ENCODE measurements around the gene AUTS2. TPM values are rescaled to one million over a fixed set of nuclear protein-coding genes. Genes with fewer than 3 reads are reported as not detected.

The AUTS2 gene
- polyA plus RNA-seq, 3 donors: 0.08 to 0.35 TPM; not detected in 1

- H4K20me1 ChIP-seq (ENCODE audit: insufficient read depth, low read length): no peaks in the 10 kb centered on the region
- no peak overlapping the region for H3K4me3 ChIP-seq (replicated peaks in 1 of 3; ENCODE audit: low read depth in 2 of 3, low read length in 3 of 3)
- H3K27me3 ChIP-seq (ENCODE audit: control insufficient read depth in 2 of 2, insufficient read depth in 2 of 2, low read length in 2 of 2): no peaks in the 10 kb centered on the region
- Mint-ChIP-seq H3K4me1 (no peaks in the 10 kb centered on the region), H3K27me3 (ENCODE audit: low read depth in 3 of 3) (peaks cover 0 to 1% (median 0%) of the 10 kb centered on the region in 3 donors), H3K36me3 (no peaks in the 10 kb centered on the region), H3K4me3 (no peak overlapping the region), H3K27ac (no peak overlapping the region), H3K9me3 (peaks cover 0 to 6% (median 0%) of the 10 kb centered on the region in 7 donors)
- H3K9ac ChIP-seq (ENCODE audit: insufficient read depth, low read length, poor library complexity, severe bottlenecking): no peak overlapping the region
- 97% methylated on average over 13 of the region's 13 CpGs for WGBS (ENCODE audit: insufficient coverage)
- no peak overlapping the region for H3K4me2 ChIP-seq (replicated peaks; ENCODE audit: extremely low read depth, low read length, poor library complexity, severe bottlenecking)
- intact Hi-C loops (cut with micrococcal nuclease): no loop called here
- H2AFZ ChIP-seq (ENCODE audit: insufficient read depth, low read depth, low read length, poor library complexity, severe bottlenecking): no peak overlapping the region
- H3K27ac ChIP-seq (ENCODE audit: low read depth in 1 of 2, low read length in 2 of 2): no peak overlapping the region
- no peak for TF ChIP-seq CTCF (IDR thresholded peaks at IDR 0.05)
- H3K9me3 ChIP-seq (replicated peaks in 1 of 2; ENCODE audit: control insufficient read depth in 1 of 2, insufficient read depth in 1 of 2, low read length in 2 of 2): peaks cover 0 to 4% of the 10 kb centered on the region in 2 donors
- H3K36me3 ChIP-seq (replicated peaks in 1 of 2; ENCODE audit: control insufficient read depth in 1 of 2, insufficient read depth in 2 of 2, low read length in 2 of 2): no peaks in the 10 kb centered on the region
- H3K79me2 ChIP-seq (ENCODE audit: insufficient read depth, low read length): no peaks in the 10 kb centered on the region
- H3K4me1 ChIP-seq (ENCODE audit: control insufficient read depth in 1 of 2, insufficient read depth in 2 of 2, low read length in 2 of 2): no peaks in the 10 kb centered on the region
- no peak for DNase-seq
Observed at GRCh38 chr7:70446448-70447143, 848.3 kb downstream of the AUTS2 start.

- no peak for TF ChIP-seq CTCF (IDR thresholded peaks at IDR 0.05)
- Histone ChIP-seq H3K27ac (ENCODE audit: low read depth in 1 of 2, low read length in 2 of 2) (no peak overlapping the region), H3K36me3 (replicated peaks in 1 of 2; ENCODE audit: control insufficient read depth in 1 of 2, insufficient read depth in 2 of 2, low read length in 2 of 2) (no peaks in the 10 kb centered on the region), H3K9me3 (replicated peaks in 1 of 2; ENCODE audit: control insufficient read depth in 1 of 2, insufficient read depth in 1 of 2, low read length in 2 of 2) (peaks cover 0 to 4% of the 10 kb centered on the region in 2 donors), H2AFZ (ENCODE audit: insufficient read depth, low read depth, low read length, poor library complexity, severe bottlenecking) (no peak overlapping the region), H3K27me3 (ENCODE audit: control insufficient read depth in 2 of 2, insufficient read depth in 2 of 2, low read length in 2 of 2) (no peaks in the 10 kb centered on the region), H3K4me2 (replicated peaks; ENCODE audit: extremely low read depth, low read length, poor library complexity, severe bottlenecking) (no peak overlapping the region), H3K4me1 (ENCODE audit: control insufficient read depth in 1 of 2, insufficient read depth in 2 of 2, low read length in 2 of 2) (no peaks in the 10 kb centered on the region), H4K20me1 (ENCODE audit: insufficient read depth, low read length) (no peaks in the 10 kb centered on the region), H3K4me3 (replicated peaks in 1 of 3; ENCODE audit: low read depth in 2 of 3, low read length in 3 of 3) (no peak overlapping the region), H3K9ac (ENCODE audit: insufficient read depth, low read length, poor library complexity, severe bottlenecking) (no peak overlapping the region), H3K79me2 (ENCODE audit: insufficient read depth, low read length) (no peaks in the 10 kb centered on the region)
- intact Hi-C loops (cut with micrococcal nuclease): no loop called here
- WGBS (ENCODE audit: insufficient coverage): 100% methylated on average over 1 of the region's 4 CpGs
- no peak overlapping the region for H3K4me3 Mint-ChIP-seq
- H3K9me3 Mint-ChIP-seq: peaks cover 0 to 6% (median 0%) of the 10 kb centered on the region in 7 donors
- no peaks in the 10 kb centered on the region for H3K4me1 Mint-ChIP-seq
- H3K27me3 Mint-ChIP-seq (ENCODE audit: low read depth in 3 of 3): peaks cover 0 to 1% (median 0%) of the 10 kb centered on the region in 3 donors
- no peak overlapping the region for H3K27ac Mint-ChIP-seq
- H3K36me3 Mint-ChIP-seq: no peaks in the 10 kb centered on the region
- DNase-seq: no peak
Observed at GRCh38 chr7:70448312-70448906, 850.1 kb downstream of the AUTS2 start.

All from CD14-positive monocyte (primary cell).